ENCODE measurements around the gene STKLD1. TPM values are rescaled to one million over a fixed set of nuclear protein-coding genes. Genes with fewer than 3 reads are reported as not detected.
A peak's percentile ranks its signal among the peaks of the same experiment; 100 is the strongest.
"Not testable (repeated sequence)": the region's sequence is repeated elsewhere in the genome, so short reads cannot be mapped to it uniquely, and the experiment has no call there.

STKLD1 gene
- total RNA-seq, 4 donors from 2014 or later: 0.94 TPM; not detected in 3

GRCh38 chr9:133371261-133371711 is 4.9 kb upstream of the STKLD1 start:
- Histone ChIP-seq H3K27me3 (no peaks in the 10 kb centered on the region), H3K4me1 (peaks cover 18 to 82% (median 30%) of the 10 kb centered on the region in 4 donors)

DNA sequence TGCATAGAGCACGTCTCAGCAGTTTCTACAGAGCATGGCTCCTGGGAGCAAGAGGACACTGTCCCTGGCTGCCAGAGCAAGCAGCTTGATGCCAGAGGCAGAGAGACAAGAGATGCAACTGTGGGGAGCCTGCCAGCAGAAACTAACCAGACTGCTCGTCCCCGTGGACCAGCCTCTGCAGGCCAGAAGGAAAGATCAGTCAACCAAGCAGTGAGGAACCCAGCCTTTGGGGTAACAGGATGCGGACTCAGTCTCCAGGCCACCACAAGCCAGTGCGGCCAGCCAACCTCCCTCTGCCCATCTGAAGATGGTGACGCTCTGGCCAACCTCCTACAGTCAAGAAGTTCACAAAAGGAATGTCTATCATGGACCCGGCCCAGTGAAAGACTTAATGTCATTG is 4.0 kb upstream of the STKLD1 start:
- DNase-seq: no peak
- no peak for TF ChIP-seq POLR2A (IDR thresholded peaks at IDR 0.05)
- TF ChIP-seq, protein P1, sequence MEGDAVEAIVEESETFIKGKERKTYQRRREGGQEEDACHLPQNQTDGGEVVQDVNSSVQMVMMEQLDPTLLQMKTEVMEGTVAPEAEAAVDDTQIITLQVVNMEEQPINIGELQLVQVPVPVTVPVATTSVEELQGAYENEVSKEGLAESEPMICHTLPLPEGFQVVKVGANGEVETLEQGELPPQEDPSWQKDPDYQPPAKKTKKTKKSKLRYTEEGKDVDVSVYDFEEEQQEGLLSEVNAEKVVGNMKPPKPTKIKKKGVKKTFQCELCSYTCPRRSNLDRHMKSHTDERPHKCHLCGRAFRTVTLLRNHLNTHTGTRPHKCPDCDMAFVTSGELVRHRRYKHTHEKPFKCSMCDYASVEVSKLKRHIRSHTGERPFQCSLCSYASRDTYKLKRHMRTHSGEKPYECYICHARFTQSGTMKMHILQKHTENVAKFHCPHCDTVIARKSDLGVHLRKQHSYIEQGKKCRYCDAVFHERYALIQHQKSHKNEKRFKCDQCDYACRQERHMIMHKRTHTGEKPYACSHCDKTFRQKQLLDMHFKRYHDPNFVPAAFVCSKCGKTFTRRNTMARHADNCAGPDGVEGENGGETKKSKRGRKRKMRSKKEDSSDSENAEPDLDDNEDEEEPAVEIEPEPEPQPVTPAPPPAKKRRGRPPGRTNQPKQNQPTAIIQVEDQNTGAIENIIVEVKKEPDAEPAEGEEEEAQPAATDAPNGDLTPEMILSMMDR (IDR thresholded peaks at IDR 0.05): no peak
- peak overlapping the region in 3 of 4 donors; percentile 72 to 85 (median 80) for H3K27ac ChIP-seq
- peaks cover 18 to 82% (median 33%) of the 10 kb centered on the region in 4 donors for H3K4me1 ChIP-seq
- H3K27me3 ChIP-seq: no peaks in the 10 kb centered on the region
- no peaks in the 10 kb centered on the region for H3K9me3 ChIP-seq
- H3K4me3 ChIP-seq: no peak overlapping the region
- peaks cover 0 to 31% (median 0%) of the 10 kb centered on the region in 3 donors for H3K36me3 ChIP-seq

More at GRCh38 chr9:133371261-133371711, 4.9 kb upstream of the STKLD1 start:
- DNase-seq: peak in 2 of 3 donors; percentile 43 to 59
- TF ChIP-seq, protein P1 (IDR thresholded peaks at IDR 0.05): no peak
- no peak for TF ChIP-seq POLR2A (IDR thresholded peaks at IDR 0.05)
- Histone ChIP-seq H3K36me3 (peaks cover 0 to 39% (median 0%) of the 10 kb centered on the region in 3 donors), H3K4me3 (peak overlapping the region in 2 of 4 donors; percentile 12 to 16), H3K9me3 (no peaks in the 10 kb centered on the region), H3K27ac (peak overlapping the region; percentile 71 to 85 (median 76))

- Histone ChIP-seq H3K27me3 (no peaks in the 10 kb centered on the region), H3K4me3 (peak overlapping the region; percentile 94 to 100 (median 98)), H3K9me3 (no peaks in the 10 kb centered on the region), H3K4me1 (peaks cover 14 to 57% (median 26%) of the 10 kb centered on the region in 4 donors), H3K36me3 (peaks cover 0 to 28% (median 0%) of the 10 kb centered on the region in 3 donors), H3K27ac (peak overlapping the region; percentile 96 to 100 (median 99))
- no peak for DNase-seq
- TF ChIP-seq POLR2A (IDR thresholded peaks at IDR 0.05): no peak
- TF ChIP-seq, protein P1 (IDR thresholded peaks at IDR 0.05): no peak
Measured at GRCh38 chr9:133374612-133375115, 1.5 kb upstream of the STKLD1 start.

- TF ChIP-seq, protein P1 (IDR thresholded peaks at IDR 0.05): no peak
- TF ChIP-seq POLR2A (IDR thresholded peaks at IDR 0.05): peak; percentile 38 to 61
- Histone ChIP-seq H3K27me3 (no peaks in the 10 kb centered on the region), H3K9me3 (no peaks in the 10 kb centered on the region), H3K36me3 (peaks cover 0 to 22% (median 0%) of the 10 kb centered on the region in 3 donors), H3K4me3 (peak overlapping the region; percentile 94 to 100 (median 98)), H3K27ac (peak overlapping the region; percentile 96 to 100 (median 99)), H3K4me1 (peaks cover 10 to 51% (median 23%) of the 10 kb centered on the region in 4 donors)
- DNase-seq: peak in 2 of 3 donors; percentile 77 to 79
Measured at GRCh38 chr9:133375116-133375723, 946 bp upstream of the STKLD1 start.

GRCh38 chr9:133377280-133377679 is 1.1 kb downstream of the STKLD1 start:
- peaks cover 0 to 12% (median 0%) of the 10 kb centered on the region in 3 donors for H3K36me3 ChIP-seq
- H3K27me3 ChIP-seq, DNase-seq, H3K27ac ChIP-seq, H3K9me3 ChIP-seq, H3K4me3 ChIP-seq: not testable (repeated sequence)
- peaks cover 5 to 30% (median 13%) of the 10 kb centered on the region in 4 donors for H3K4me1 ChIP-seq

GRCh38 chr9:133377721-133378216 is 1.6 kb downstream of the STKLD1 start:
- H3K9me3 ChIP-seq: no peaks in the 10 kb centered on the region
- no peaks in the 10 kb centered on the region for H3K27me3 ChIP-seq
- DNase-seq: no peak
- H3K4me1 ChIP-seq: peaks cover 4 to 26% (median 10%) of the 10 kb centered on the region in 4 donors
- H3K27ac ChIP-seq: no peak overlapping the region
- H3K36me3 ChIP-seq: peaks cover 0 to 7% (median 0%) of the 10 kb centered on the region in 3 donors
- no peak overlapping the region for H3K4me3 ChIP-seq
- TF ChIP-seq, protein P1 (IDR thresholded peaks at IDR 0.05): no peak
- TF ChIP-seq POLR2A (IDR thresholded peaks at IDR 0.05): no peak
